Measurements from ENCODE around the gene OXT.

GRCh38 chr20:3038454-3038853 lies 33.0 kb upstream of the OXT start:
- TF ChIP-seq TAF1 (IDR thresholded peaks at IDR 0.05; ENCODE audit: borderline replicate concordance, insufficient read depth, low read length) (no peak), POLR2AphosphoS5 (IDR thresholded peaks at IDR 0.05; ENCODE audit: low read depth, low read length) (no peak), REST (IDR thresholded peaks at IDR 0.05; ENCODE audit: insufficient read depth in 1 of 2, low read depth in 2 of 2, low read length in 2 of 2) (no peak), SIN3A (IDR thresholded peaks at IDR 0.05; ENCODE audit: borderline replicate concordance, insufficient read depth, low read length) (no peak)

Measured in PFSK-1 (cell line).